CD4-positive, CD25-positive, alpha-beta regulatory T cell (primary cell): ENCODE data around the gene STAT3. TPM values are rescaled to one million over a fixed set of nuclear protein-coding genes. Genes with fewer than 3 reads are reported as not detected.

Source experiments
- ATAC-seq, 2 donors: fragments of 150-1000 bp; cut with Tn5 transposase; one replicate each; pipeline ENCODE4 v1.10.0; 2021; ENCODE audit warnings: low read depth in 2 of 2, moderate number of reproducible peaks in 2 of 2, moderate library complexity in 1 of 2
- DNase-seq, 3 donors: peaks; one replicate each; pipeline versions ENCODE4 v3.0.0 to v3.0.0-alpha.2; 2012 to 2022; ENCODE audit warnings: mixed read lengths in 1 of 3
- H3K27ac ChIP-seq: one replicate; pipeline ENCODE4 v1.7.0; 2013; ENCODE audit warnings: mild to moderate bottlenecking, low read length; ENCODE audit not compliant: insufficient read depth, poor library complexity, severe bottlenecking
- H3K27me3 ChIP-seq: one replicate; pipeline ENCODE4 v1.7.0; 2013; ENCODE audit warnings: low read length; ENCODE audit not compliant: control insufficient read depth, insufficient read depth
- H3K36me3 ChIP-seq: one replicate; pipeline ENCODE4 v1.7.0; 2013; ENCODE audit warnings: mild to moderate bottlenecking, low read length, moderate library complexity; ENCODE audit not compliant: control insufficient read depth, insufficient read depth
- H3K4me1 ChIP-seq: 2 replicates; pipeline ENCODE4 v1.7.0; 2013; ENCODE audit warnings: mild to moderate bottlenecking, low read length; ENCODE audit not compliant: insufficient read depth, control insufficient read depth, poor library complexity, severe bottlenecking
- H3K4me3 ChIP-seq: one replicate; pipeline ENCODE4 v1.7.0; 2013; ENCODE audit warnings: low read depth, mild to moderate bottlenecking, low read length, moderate library complexity
- H3K9me3 ChIP-seq, 2 experiments: 1 replicate in 1 of 2; 2 replicates in 1 of 2; pipeline ENCODE4 v1.7.0; 2013; ENCODE audit warnings: low read length in 2 of 2, mild to moderate bottlenecking in 1 of 2, moderate library complexity in 1 of 2; ENCODE audit not compliant: control insufficient read depth in 2 of 2
- H3K27ac Mint-ChIP-seq, 3 donors: one replicate each; pipeline ENCODE4 v1.8.0; 2020 to 2022; ENCODE audit warnings: mild to moderate bottlenecking in 3 of 3, mixed read lengths in 3 of 3, moderate library complexity in 2 of 3
- H3K27me3 Mint-ChIP-seq: one replicate; pipeline ENCODE4 v1.8.0; 2022; ENCODE audit warnings: mild to moderate bottlenecking, mixed read lengths
- H3K36me3 Mint-ChIP-seq: one replicate; pipeline ENCODE4 v1.8.0; 2020; ENCODE audit warnings: mixed read lengths
- H3K4me1 Mint-ChIP-seq, 4 donors: one replicate each; pipeline ENCODE4 v1.8.0; 2020 to 2022; ENCODE audit warnings: mixed read lengths in 4 of 4, mild to moderate bottlenecking in 1 of 4
- H3K4me3 Mint-ChIP-seq, 4 donors: one replicate each; pipeline ENCODE4 v1.8.0; 2020 to 2022; ENCODE audit warnings: mild to moderate bottlenecking in 4 of 4, mixed read lengths in 4 of 4, moderate library complexity in 3 of 4
- H3K9me3 Mint-ChIP-seq, 7 donors: one replicate each; pipeline ENCODE4 v1.8.0; 2020 to 2022; ENCODE audit warnings: mixed read lengths in 7 of 7, mild to moderate bottlenecking in 3 of 7, moderate library complexity in 2 of 7
- polyA plus RNA-seq, 4 donors: library from polyadenylated mRNA; unstranded; fragments of 300-500 nt; fragmentation: Illumina TruSeq; gene quantifications; one replicate each; pipeline ENCODE4 v1.2.3, GENCODE V29; 2021
- total RNA-seq: library from RNA; stranded (reverse); gene quantifications from one replicate; pipeline ENCODE4 v1.2.3, GENCODE V29; 2022

The STAT3 gene
- total and polyA plus RNA-seq, 5 donors from 2014 or later, result 100 to 262 (median 122) TPM

GRCh38 chr17:42287305-42287976 lies 100.8 kb downstream of the STAT3 start:
- H3K9me3 ChIP-seq, result no peaks in the 10 kb centered on the region
- Mint-ChIP-seq H3K27ac (peak overlapping the region; percentile 98 to 99 (median 98)), H3K36me3 (peaks cover 7% of the 10 kb centered on the region), H3K27me3 (no peaks in the 10 kb centered on the region), H3K9me3 (no peaks in the 10 kb centered on the region), H3K4me3 (peak overlapping the region; percentile 97 to 98 (median 97)), H3K4me1 (peaks cover 7 to 61% (median 44%) of the 10 kb centered on the region in 4 donors)
- peak overlapping the region; percentile 95 for H3K27ac ChIP-seq
- H3K4me1 ChIP-seq, result peaks cover 41% of the 10 kb centered on the region
- peak overlapping the region; percentile 81 for H3K4me3 ChIP-seq
- H3K36me3 ChIP-seq, result peaks cover 12% of the 10 kb centered on the region
- peak; percentile 13 to 75 (median 46) for DNase-seq
- H3K27me3 ChIP-seq, result no peaks in the 10 kb centered on the region
- ATAC-seq, result peak; percentile 22 to 29

GRCh38 chr17:42286411-42287221 lies 101.6 kb downstream of the STAT3 start:
- no peaks in the 10 kb centered on the region for H3K27me3 ChIP-seq
- H3K4me3 ChIP-seq, result peak overlapping the region; percentile 81
- Mint-ChIP-seq H3K27ac (peak overlapping the region; percentile 98 to 99 (median 98)), H3K36me3 (peaks cover 3% of the 10 kb centered on the region), H3K9me3 (no peaks in the 10 kb centered on the region), H3K27me3 (no peaks in the 10 kb centered on the region), H3K4me1 (peaks cover 7 to 60% (median 42%) of the 10 kb centered on the region in 4 donors), H3K4me3 (peak overlapping the region; percentile 97 to 98 (median 97))
- peak overlapping the region; percentile 95 for H3K27ac ChIP-seq
- no peaks in the 10 kb centered on the region for H3K9me3 ChIP-seq
- H3K4me1 ChIP-seq, result peaks cover 41% of the 10 kb centered on the region
- peaks cover 6% of the 10 kb centered on the region for H3K36me3 ChIP-seq
- DNase-seq (no peak), ATAC-seq (no peak)

- H3K4me3 ChIP-seq, result no peak overlapping the region
- H3K27me3 ChIP-seq, result no peaks in the 10 kb centered on the region
- peak overlapping the region; percentile 36 to 52 (median 41) for H3K27ac Mint-ChIP-seq
- H3K27ac ChIP-seq, result no peak overlapping the region
- H3K9me3 ChIP-seq, result no peaks in the 10 kb centered on the region
- peak overlapping the region in 2 of 4 donors; percentile 19 to 97 for H3K4me3 Mint-ChIP-seq
- no peaks in the 10 kb centered on the region for H3K27me3 Mint-ChIP-seq
- no peaks in the 10 kb centered on the region for H3K36me3 ChIP-seq
- H3K4me1 ChIP-seq, result peaks cover 41% of the 10 kb centered on the region
- ATAC-seq (no peak), DNase-seq (no peak)
- no peaks in the 10 kb centered on the region for H3K9me3 Mint-ChIP-seq
- no peaks in the 10 kb centered on the region for H3K36me3 Mint-ChIP-seq
- H3K4me1 Mint-ChIP-seq, result peaks cover 4 to 51% (median 35%) of the 10 kb centered on the region in 4 donors
These were observed 102.7 kb downstream of the STAT3 start for GRCh38 chr17:42285346-42286050.

- DNase-seq, result no peak
These were observed 103.7 kb downstream of the STAT3 start for GRCh38 chr17:42284566-42284965.

GRCh38 chr17:42284024-42284369 lies 104.2 kb downstream of the STAT3 start:
- H3K27ac ChIP-seq, result no peak overlapping the region
- Mint-ChIP-seq H3K9me3 (no peaks in the 10 kb centered on the region), H3K27me3 (no peaks in the 10 kb centered on the region), H3K27ac (peak overlapping the region in 1 of 3 donors; percentile 32), H3K4me3 (no peak overlapping the region), H3K4me1 (peaks cover 4 to 37% (median 27%) of the 10 kb centered on the region in 4 donors), H3K36me3 (no peaks in the 10 kb centered on the region)
- peaks cover 27% of the 10 kb centered on the region for H3K4me1 ChIP-seq
- H3K27me3 ChIP-seq, result no peaks in the 10 kb centered on the region
- DNase-seq (no peak), ATAC-seq (no peak)
- no peak overlapping the region for H3K4me3 ChIP-seq
- H3K36me3 ChIP-seq, result no peaks in the 10 kb centered on the region
- H3K9me3 ChIP-seq, result no peaks in the 10 kb centered on the region

More at GRCh38 chr17:42284566-42284965, 103.7 kb downstream of the STAT3 start:
- H3K9me3 ChIP-seq, result no peaks in the 10 kb centered on the region
- no peak overlapping the region for H3K27ac Mint-ChIP-seq
- H3K9me3 Mint-ChIP-seq, result no peaks in the 10 kb centered on the region
- H3K27ac ChIP-seq, result no peak overlapping the region
- no peak for ATAC-seq
- H3K4me3 Mint-ChIP-seq, result peak overlapping the region in 1 of 4 donors; percentile 2
- no peak overlapping the region for H3K4me3 ChIP-seq
- H3K4me1 Mint-ChIP-seq, result peaks cover 4 to 42% (median 31%) of the 10 kb centered on the region in 4 donors
- H3K27me3 Mint-ChIP-seq, result no peaks in the 10 kb centered on the region
- H3K27me3 ChIP-seq, result no peaks in the 10 kb centered on the region
- no peaks in the 10 kb centered on the region for H3K36me3 ChIP-seq
- peaks cover 33% of the 10 kb centered on the region for H3K4me1 ChIP-seq
- no peaks in the 10 kb centered on the region for H3K36me3 Mint-ChIP-seq

- Mint-ChIP-seq H3K4me3 (peak overlapping the region in 1 of 4 donors; percentile 39), H3K36me3 (no peaks in the 10 kb centered on the region), H3K9me3 (no peaks in the 10 kb centered on the region), H3K4me1 (peaks cover 4 to 36% (median 27%) of the 10 kb centered on the region in 4 donors), H3K27me3 (no peaks in the 10 kb centered on the region), H3K27ac (peak overlapping the region in 2 of 3 donors; percentile 38 to 83)
- DNase-seq (no peak), ATAC-seq (no peak)
- no peak overlapping the region for H3K4me3 ChIP-seq
- H3K27ac ChIP-seq, result no peak overlapping the region
- H3K27me3 ChIP-seq, result no peaks in the 10 kb centered on the region
- H3K9me3 ChIP-seq, result no peaks in the 10 kb centered on the region
- peaks cover 22% of the 10 kb centered on the region for H3K4me1 ChIP-seq
- no peaks in the 10 kb centered on the region for H3K36me3 ChIP-seq
These were observed 104.8 kb downstream of the STAT3 start for GRCh38 chr17:42283241-42284023.
